Measurements from ENCODE around the gene RBM6. TPM values are rescaled to one million over a fixed set of nuclear protein-coding genes. Genes with fewer than 3 reads are reported as not detected.

Gene RBM6
- total RNA-seq, 4 donors from 2014 or later, result 89.7 to 256 (median 152) TPM

DNA sequence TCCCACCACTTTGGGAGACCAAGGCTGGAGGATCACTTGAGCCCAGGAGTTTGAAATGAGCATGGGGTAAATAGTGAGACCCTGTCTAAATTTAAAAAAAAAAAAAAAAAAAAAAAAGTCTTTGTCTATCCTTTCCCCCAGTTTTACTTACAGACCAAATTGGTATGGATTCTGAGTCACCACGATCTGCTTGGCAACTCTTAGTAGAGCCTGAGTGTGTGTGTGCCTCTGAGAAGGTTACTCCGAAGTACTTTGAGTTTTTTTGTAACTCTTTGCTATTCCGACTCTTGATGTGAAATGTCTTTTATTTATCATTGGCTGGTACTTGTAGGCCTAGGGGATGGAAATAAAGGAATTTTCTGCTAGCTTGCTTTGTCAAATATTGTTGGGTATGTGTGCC is 63.3 kb downstream of the RBM6 start:
- 88% methylated on average over 3 of the region's 3 CpGs for WGBS, 2 donors (ENCODE audit: low coverage in 1 of 2)
- Histone ChIP-seq H3K36me3 (peaks cover 0 to 8% (median 0%) of the 10 kb centered on the region in 4 donors), H3K27me3 (no peaks in the 10 kb centered on the region), H3K4me1 (no peaks in the 10 kb centered on the region), H3K4me3 (no peak overlapping the region), H3K9me3 (no peaks in the 10 kb centered on the region), H3K27ac (no peak overlapping the region)
- TF ChIP-seq EP300 (IDR thresholded peaks at IDR 0.05; ENCODE audit: low read depth), result no peak
- TF ChIP-seq POLR2A (IDR thresholded peaks at IDR 0.05), result no peak
- no peak for TF ChIP-seq POLR2AphosphoS5 (IDR thresholded peaks at IDR 0.05)
- TF ChIP-seq, protein P1, sequence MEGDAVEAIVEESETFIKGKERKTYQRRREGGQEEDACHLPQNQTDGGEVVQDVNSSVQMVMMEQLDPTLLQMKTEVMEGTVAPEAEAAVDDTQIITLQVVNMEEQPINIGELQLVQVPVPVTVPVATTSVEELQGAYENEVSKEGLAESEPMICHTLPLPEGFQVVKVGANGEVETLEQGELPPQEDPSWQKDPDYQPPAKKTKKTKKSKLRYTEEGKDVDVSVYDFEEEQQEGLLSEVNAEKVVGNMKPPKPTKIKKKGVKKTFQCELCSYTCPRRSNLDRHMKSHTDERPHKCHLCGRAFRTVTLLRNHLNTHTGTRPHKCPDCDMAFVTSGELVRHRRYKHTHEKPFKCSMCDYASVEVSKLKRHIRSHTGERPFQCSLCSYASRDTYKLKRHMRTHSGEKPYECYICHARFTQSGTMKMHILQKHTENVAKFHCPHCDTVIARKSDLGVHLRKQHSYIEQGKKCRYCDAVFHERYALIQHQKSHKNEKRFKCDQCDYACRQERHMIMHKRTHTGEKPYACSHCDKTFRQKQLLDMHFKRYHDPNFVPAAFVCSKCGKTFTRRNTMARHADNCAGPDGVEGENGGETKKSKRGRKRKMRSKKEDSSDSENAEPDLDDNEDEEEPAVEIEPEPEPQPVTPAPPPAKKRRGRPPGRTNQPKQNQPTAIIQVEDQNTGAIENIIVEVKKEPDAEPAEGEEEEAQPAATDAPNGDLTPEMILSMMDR (IDR thresholded peaks at IDR 0.05), result no peak
- in situ Hi-C loops (cut with MboI; ENCODE audit: low pct_ligation_motif_present in 1 of 4, low pct_unique_long_range_greater_than_20kb in 1 of 4, low sequenced_read_pairs in 3 of 4), result no loop called here
- DNase-seq, result no peak
- intact Hi-C loops (cut with DNase I; ENCODE audit: low total_unique reads), result no loop called here

DNA sequence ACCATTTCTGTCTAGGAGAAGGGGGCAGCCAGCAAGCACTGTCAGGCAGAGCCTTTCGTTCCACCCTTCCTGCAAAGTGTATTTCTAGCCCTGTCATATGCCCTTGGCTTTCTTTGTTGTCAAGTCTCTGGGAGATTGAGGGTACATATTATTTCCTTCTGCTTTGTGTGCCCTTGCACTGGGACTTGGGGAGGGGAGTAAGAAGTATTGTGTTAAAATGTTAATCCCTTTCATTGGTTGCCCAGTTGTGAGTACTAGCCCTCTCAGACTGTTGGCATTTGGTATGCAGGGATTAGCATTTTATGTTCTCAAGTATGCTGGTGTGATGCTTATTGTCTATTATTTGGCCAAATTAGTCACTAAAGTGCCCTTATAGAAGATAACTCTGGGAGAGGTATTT is 63.9 kb downstream of the RBM6 start:
- TF ChIP-seq, protein P1 (IDR thresholded peaks at IDR 0.05), result no peak
- TF ChIP-seq EP300 (IDR thresholded peaks at IDR 0.05; ENCODE audit: low read depth) (no peak), POLR2AphosphoS5 (IDR thresholded peaks at IDR 0.05) (no peak), POLR2A (IDR thresholded peaks at IDR 0.05) (no peak)
- Histone ChIP-seq H3K27me3 (no peaks in the 10 kb centered on the region), H3K4me1 (no peaks in the 10 kb centered on the region), H3K4me3 (no peak overlapping the region), H3K9me3 (no peaks in the 10 kb centered on the region), H3K36me3 (peaks cover 0 to 8% (median 0%) of the 10 kb centered on the region in 4 donors), H3K27ac (no peak overlapping the region)
- no peak for DNase-seq
- in situ Hi-C loops (cut with MboI; ENCODE audit: low pct_ligation_motif_present in 1 of 4, low pct_unique_long_range_greater_than_20kb in 1 of 4, low sequenced_read_pairs in 3 of 4) (no loop called here), intact Hi-C loops (cut with DNase I; ENCODE audit: low total_unique reads) (no loop called here)
- 17 to 60% methylated on average over 1 of the region's 1 CpG for whole genome bisulfite sequencing, 2 donors (ENCODE audit: low coverage in 1 of 2)

DNA sequence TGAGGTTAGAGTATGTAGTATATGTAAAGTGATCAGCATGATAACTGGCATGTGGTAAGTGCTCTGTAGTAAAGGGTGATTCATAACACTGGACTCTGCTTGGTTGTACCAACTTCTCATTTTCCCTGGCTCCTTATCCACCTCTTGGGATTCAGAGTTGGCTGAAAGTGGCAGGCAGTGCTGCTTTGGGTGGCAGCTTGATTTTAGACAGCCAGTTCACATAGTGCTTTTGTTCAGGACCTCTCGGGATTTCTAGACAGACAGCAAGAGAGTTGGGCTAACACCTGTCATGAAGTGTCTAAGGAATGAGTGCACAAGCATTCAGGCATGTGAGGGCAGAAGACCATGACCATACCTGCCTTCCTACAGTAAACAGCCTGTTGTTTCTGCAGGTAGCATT is 69.0 kb downstream of the RBM6 start:
- DNase-seq, result no peak
- Histone ChIP-seq H3K36me3 (peaks cover 0 to 4% (median 0%) of the 10 kb centered on the region in 4 donors), H3K27me3 (no peaks in the 10 kb centered on the region), H3K4me3 (no peak overlapping the region), H3K27ac (no peak overlapping the region), H3K9me3 (no peaks in the 10 kb centered on the region), H3K4me1 (no peaks in the 10 kb centered on the region)
- no peak for TF ChIP-seq POLR2A (IDR thresholded peaks at IDR 0.05)
- TF ChIP-seq, protein P1 (IDR thresholded peaks at IDR 0.05), result no peak
- TF ChIP-seq EP300 (IDR thresholded peaks at IDR 0.05; ENCODE audit: low read depth), result no peak
- TF ChIP-seq POLR2AphosphoS5 (IDR thresholded peaks at IDR 0.05), result no peak
- intact Hi-C loops (cut with DNase I; ENCODE audit: low total_unique reads) (no loop called here), in situ Hi-C loops (cut with MboI; ENCODE audit: low pct_ligation_motif_present in 1 of 4, low pct_unique_long_range_greater_than_20kb in 1 of 4, low sequenced_read_pairs in 3 of 4) (no loop called here)
- 88% methylated on average over 1 of the region's 1 CpG; no CpG with 5 or more reads in 1 of the 2 donors for WGBS, 2 donors (ENCODE audit: low coverage in 1 of 2)

DNA sequence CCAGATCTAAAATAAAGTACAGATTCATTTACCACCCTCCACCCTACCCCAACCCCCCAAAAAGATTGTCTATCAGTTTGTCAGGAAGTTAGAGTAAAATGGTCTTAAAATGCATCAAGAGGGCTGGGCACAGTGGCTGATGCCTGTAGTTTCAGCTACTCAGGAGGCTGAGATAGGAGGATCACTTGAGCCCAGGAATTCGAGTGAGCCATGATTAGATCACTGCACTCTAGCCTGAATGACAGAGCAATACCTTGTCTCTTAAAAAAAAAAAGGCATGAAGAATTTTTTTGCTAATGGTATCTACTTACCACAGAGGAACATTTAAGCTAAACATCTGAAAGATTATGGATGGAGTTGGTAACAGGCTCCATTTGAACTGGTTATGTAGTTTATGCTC is 71.0 kb downstream of the RBM6 start:
- no peak for DNase-seq
- in situ Hi-C loops (cut with MboI; ENCODE audit: low pct_ligation_motif_present in 1 of 4, low pct_unique_long_range_greater_than_20kb in 1 of 4, low sequenced_read_pairs in 3 of 4), result no loop called here
- Histone ChIP-seq H3K4me1 (no peaks in the 10 kb centered on the region), H3K27ac (no peak overlapping the region), H3K4me3 (no peak overlapping the region), H3K36me3 (peaks cover 0 to 4% (median 0%) of the 10 kb centered on the region in 4 donors), H3K9me3 (no peaks in the 10 kb centered on the region), H3K27me3 (no peaks in the 10 kb centered on the region)
- TF ChIP-seq, protein P1 (IDR thresholded peaks at IDR 0.05), result no peak
- TF ChIP-seq POLR2A (IDR thresholded peaks at IDR 0.05) (no peak), POLR2AphosphoS5 (IDR thresholded peaks at IDR 0.05) (no peak), EP300 (IDR thresholded peaks at IDR 0.05; ENCODE audit: low read depth) (no peak)
- intact Hi-C loops (cut with DNase I; ENCODE audit: low total_unique reads), result no loop called here
- WGBS, 2 donors (ENCODE audit: low coverage in 1 of 2), result 93 to 100% methylated on average over 1 of the region's 1 CpG
